H1 (cell line): ENCODE data around the gene PINK1. TPM values are rescaled to one million over a fixed set of nuclear protein-coding genes. Genes with fewer than 3 reads are reported as not detected.

ENCODE experiments used
- ASH2L ChIP-seq: fragments of 200-600, 300-600 bp; sonication (generic); IDR thresholded peaks from one replicate; pipeline ENCODE4 v1.7.1; 2017; ENCODE audit warnings: low read length
- CEBPB ChIP-seq: IDR thresholded peaks from 2 replicates; pipeline ENCODE4 v1.6.1; 2012; ENCODE audit warnings: low read depth, low read length
- JUN ChIP-seq: IDR thresholded peaks from 2 replicates; pipeline ENCODE4 v1.6.1; 2011; ENCODE audit warnings: low read depth, mild to moderate bottlenecking, improper control_type of control experiment, low read length
- NRF1 ChIP-seq: IDR thresholded peaks from 2 replicates; pipeline ENCODE4 v1.6.1; 2011; ENCODE audit warnings: mild to moderate bottlenecking, low read depth, low read length, improper control_type of control experiment
- SIN3A ChIP-seq, 2 experiments: IDR thresholded peaks in 1 of 2; conservative IDR thresholded peaks in 1 of 2; 2 replicates each; pipeline ENCODE4 v1.6.1; 2011 to 2012; ENCODE audit warnings: low read length in 2 of 2, improper control_type of control experiment in 1 of 2, low read depth in 1 of 2, mild to moderate bottlenecking in 1 of 2
- SP1 ChIP-seq: IDR thresholded peaks from 2 replicates; pipeline ENCODE4 v1.6.1; 2011; ENCODE audit warnings: low read depth, low read length
- polyA plus RNA-seq, 7 experiments: library from polyadenylated mRNA; depleted of rRNA in 3 of 7; stranded (reverse) in 5 of 7; unstranded in 2 of 7; fragments of >200 nt in 5 of 7; fragments of 200-250 nt in 2 of 7; gene quantifications; 1 replicate in 5 of 7; 2 replicates in 1 of 7; 4 replicates in 1 of 7; pipeline versions ENCODE4 v1.2.1 to v1.2.3, GENCODE V29; 2011 to 2013; ENCODE audit warnings: missing spikeins in 2 of 7, mixed read lengths in 2 of 7
- total RNA-seq: library from RNA; stranded (reverse); fragmentation: NEBNext Ultra II Directional; extraction: Animal tissue kit (Norgen Biotek cat#: 25700); gene quantifications from 2 replicates; pipeline ENCODE4 v1.2.1, GENCODE V29; 2021
- TF ChIP-seq, protein P1 (sequence below): fragments of 300-600 bp; sonication (generic); IDR thresholded peaks from 2 replicates; pipeline ENCODE4 v1.7.1; 2012; ENCODE audit warnings: low read length, moderate library complexity, mild to moderate bottlenecking, inconsistent platforms; ENCODE audit not compliant: insufficient replicate concordance

The PINK1 gene
- total and polyA plus RNA-seq, 2 of the 8 experiments (the other 6 are each of a cell fraction or from before 2014, with no cell fraction given): 16.1 to 19.3 TPM

DNA sequence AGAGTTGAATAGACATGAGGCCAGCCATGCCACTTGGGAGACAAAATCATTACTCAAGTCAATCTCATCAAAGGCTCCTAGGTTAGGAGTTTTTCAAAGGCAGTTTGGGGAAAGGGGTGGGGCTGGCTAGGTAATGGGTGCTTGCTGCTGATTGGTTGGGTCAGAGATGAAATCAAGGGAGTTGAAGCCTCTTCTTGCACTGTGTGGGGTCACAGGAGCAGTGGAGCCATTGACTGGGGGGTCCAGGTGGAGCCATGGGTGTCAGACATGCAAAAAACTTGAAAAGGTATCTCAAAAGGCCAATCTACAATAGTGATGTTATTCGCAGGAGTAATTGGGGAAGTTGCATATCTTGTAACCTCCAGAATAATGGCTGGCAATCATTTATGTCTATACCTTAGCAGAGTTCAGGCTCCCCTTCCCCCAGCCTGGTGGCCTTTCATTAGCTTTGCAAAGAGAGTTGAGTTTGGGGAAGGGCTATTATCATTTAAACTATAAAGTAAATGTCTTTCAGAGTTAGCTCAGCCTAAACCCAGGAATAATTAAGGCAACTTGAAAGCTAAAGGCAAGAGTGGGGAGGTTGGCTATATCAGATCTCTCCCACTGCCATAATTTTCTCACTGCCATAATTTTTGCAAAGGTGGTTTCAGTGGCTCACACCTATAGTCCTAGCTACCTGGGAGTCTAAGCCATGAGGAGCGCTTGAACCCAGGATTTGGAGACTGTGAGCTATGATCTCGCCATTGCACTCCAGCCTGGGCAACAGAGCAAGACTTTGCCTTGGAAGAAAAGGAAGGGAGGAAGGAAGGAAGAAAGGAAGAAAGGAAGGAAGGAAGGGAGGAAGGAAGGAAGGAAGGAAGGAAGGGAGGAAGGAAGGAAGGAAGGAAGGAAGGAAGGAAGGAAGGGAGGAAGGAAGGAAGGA lies 7.8 kb upstream of the PINK1 start (continued):
- TF ChIP-seq, protein P1, sequence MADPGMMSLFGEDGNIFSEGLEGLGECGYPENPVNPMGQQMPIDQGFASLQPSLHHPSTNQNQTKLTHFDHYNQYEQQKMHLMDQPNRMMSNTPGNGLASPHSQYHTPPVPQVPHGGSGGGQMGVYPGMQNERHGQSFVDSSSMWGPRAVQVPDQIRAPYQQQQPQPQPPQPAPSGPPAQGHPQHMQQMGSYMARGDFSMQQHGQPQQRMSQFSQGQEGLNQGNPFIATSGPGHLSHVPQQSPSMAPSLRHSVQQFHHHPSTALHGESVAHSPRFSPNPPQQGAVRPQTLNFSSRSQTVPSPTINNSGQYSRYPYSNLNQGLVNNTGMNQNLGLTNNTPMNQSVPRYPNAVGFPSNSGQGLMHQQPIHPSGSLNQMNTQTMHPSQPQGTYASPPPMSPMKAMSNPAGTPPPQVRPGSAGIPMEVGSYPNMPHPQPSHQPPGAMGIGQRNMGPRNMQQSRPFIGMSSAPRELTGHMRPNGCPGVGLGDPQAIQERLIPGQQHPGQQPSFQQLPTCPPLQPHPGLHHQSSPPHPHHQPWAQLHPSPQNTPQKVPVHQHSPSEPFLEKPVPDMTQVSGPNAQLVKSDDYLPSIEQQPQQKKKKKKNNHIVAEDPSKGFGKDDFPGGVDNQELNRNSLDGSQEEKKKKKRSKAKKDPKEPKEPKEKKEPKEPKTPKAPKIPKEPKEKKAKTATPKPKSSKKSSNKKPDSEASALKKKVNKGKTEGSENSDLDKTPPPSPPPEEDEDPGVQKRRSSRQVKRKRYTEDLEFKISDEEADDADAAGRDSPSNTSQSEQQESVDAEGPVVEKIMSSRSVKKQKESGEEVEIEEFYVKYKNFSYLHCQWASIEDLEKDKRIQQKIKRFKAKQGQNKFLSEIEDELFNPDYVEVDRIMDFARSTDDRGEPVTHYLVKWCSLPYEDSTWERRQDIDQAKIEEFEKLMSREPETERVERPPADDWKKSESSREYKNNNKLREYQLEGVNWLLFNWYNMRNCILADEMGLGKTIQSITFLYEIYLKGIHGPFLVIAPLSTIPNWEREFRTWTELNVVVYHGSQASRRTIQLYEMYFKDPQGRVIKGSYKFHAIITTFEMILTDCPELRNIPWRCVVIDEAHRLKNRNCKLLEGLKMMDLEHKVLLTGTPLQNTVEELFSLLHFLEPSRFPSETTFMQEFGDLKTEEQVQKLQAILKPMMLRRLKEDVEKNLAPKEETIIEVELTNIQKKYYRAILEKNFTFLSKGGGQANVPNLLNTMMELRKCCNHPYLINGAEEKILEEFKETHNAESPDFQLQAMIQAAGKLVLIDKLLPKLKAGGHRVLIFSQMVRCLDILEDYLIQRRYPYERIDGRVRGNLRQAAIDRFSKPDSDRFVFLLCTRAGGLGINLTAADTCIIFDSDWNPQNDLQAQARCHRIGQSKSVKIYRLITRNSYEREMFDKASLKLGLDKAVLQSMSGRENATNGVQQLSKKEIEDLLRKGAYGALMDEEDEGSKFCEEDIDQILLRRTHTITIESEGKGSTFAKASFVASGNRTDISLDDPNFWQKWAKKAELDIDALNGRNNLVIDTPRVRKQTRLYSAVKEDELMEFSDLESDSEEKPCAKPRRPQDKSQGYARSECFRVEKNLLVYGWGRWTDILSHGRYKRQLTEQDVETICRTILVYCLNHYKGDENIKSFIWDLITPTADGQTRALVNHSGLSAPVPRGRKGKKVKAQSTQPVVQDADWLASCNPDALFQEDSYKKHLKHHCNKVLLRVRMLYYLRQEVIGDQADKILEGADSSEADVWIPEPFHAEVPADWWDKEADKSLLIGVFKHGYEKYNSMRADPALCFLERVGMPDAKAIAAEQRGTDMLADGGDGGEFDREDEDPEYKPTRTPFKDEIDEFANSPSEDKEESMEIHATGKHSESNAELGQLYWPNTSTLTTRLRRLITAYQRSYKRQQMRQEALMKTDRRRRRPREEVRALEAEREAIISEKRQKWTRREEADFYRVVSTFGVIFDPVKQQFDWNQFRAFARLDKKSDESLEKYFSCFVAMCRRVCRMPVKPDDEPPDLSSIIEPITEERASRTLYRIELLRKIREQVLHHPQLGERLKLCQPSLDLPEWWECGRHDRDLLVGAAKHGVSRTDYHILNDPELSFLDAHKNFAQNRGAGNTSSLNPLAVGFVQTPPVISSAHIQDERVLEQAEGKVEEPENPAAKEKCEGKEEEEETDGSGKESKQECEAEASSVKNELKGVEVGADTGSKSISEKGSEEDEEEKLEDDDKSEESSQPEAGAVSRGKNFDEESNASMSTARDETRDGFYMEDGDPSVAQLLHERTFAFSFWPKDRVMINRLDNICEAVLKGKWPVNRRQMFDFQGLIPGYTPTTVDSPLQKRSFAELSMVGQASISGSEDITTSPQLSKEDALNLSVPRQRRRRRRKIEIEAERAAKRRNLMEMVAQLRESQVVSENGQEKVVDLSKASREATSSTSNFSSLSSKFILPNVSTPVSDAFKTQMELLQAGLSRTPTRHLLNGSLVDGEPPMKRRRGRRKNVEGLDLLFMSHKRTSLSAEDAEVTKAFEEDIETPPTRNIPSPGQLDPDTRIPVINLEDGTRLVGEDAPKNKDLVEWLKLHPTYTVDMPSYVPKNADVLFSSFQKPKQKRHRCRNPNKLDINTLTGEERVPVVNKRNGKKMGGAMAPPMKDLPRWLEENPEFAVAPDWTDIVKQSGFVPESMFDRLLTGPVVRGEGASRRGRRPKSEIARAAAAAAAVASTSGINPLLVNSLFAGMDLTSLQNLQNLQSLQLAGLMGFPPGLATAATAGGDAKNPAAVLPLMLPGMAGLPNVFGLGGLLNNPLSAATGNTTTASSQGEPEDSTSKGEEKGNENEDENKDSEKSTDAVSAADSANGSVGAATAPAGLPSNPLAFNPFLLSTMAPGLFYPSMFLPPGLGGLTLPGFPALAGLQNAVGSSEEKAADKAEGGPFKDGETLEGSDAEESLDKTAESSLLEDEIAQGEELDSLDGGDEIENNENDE: peak; percentile 34
- TF ChIP-seq CEBPB (no peak), NRF1 (no peak), SP1 (peak; percentile 40; the same call in 1 of the 2 replicates), JUN (no peak), ASH2L (peak; percentile 39), SIN3A (conservative IDR thresholded peaks at IDR 0.05 in 1 of 2, IDR thresholded peaks at IDR 0.05 in 1 of 2; ENCODE audit: low read depth in 1 of 2, low read length in 2 of 2) (no peak)
- TF ChIP-seq, all 59 proteins: peak for 3
